Upper lobe of left lung (tissue), 6 donors: ENCODE measurements around the gene MXRA7. TPM values are rescaled to one million over a fixed set of nuclear protein-coding genes. Genes with fewer than 3 reads are reported as not detected.

Source experiments
- ATAC-seq, 2 donors: fragments of 200-7000 bp; cut with Tn5 transposase; one replicate each; pipeline ENCODE4 v1.9.1; 2022; ENCODE audit warnings: mild to moderate bottlenecking in 2 of 2, moderate library complexity in 2 of 2; ENCODE audit not compliant: low FRiP score in 2 of 2
- DNase-seq, 2 donors: peaks; one replicate each; pipeline ENCODE4 v3.0.0-alpha.2; 2019 to 2020
- H3K27ac ChIP-seq, 4 donors: fragments of 200-600 bp; sonication (generic); one replicate each; pipeline ENCODE4 v1.5.1; 2016 to 2019
- H3K27me3 ChIP-seq, 4 donors: fragments of 200-600 bp; sonication (generic); one replicate each; pipeline ENCODE4 v1.5.1; 2017 to 2019
- H3K36me3 ChIP-seq, 4 donors: fragments of 200-600 bp; sonication (generic); one replicate each; pipeline ENCODE4 v1.5.1; 2016 to 2019
- H3K4me1 ChIP-seq, 4 donors: fragments of 200-600 bp; sonication (generic); one replicate each; pipeline ENCODE4 v1.5.1; 2018 to 2019
- H3K4me3 ChIP-seq, 4 donors: fragments of 200-600 bp; sonication (generic); one replicate each; pipeline ENCODE4 v1.5.1; 2017 to 2019; ENCODE audit warnings: mild to moderate bottlenecking in 2 of 4, moderate library complexity in 1 of 4
- H3K9me3 ChIP-seq, 4 donors: fragments of 200-600 bp; sonication (generic); one replicate each; pipeline ENCODE4 v1.5.1; 2018 to 2019
- EP300 ChIP-seq, 4 donors: sonication (generic); formaldehyde crosslinking; IDR thresholded peaks; one replicate each; pipeline ENCODE4 v1.5.1; 2017; ENCODE audit warnings: antibody characterized with exemption in 4 of 4, control low read depth in 2 of 4
- POLR2A ChIP-seq, 4 donors: fragments of 450-650 bp; IDR thresholded peaks; one replicate each; pipeline ENCODE4 v1.5.1; 2016 to 2017; ENCODE audit warnings: antibody characterized with exemption in 4 of 4, mild to moderate bottlenecking in 2 of 4
- POLR2AphosphoS5 ChIP-seq, 2 donors: sonication (generic); formaldehyde crosslinking; IDR thresholded peaks; one replicate each; pipeline ENCODE4 v1.5.1; 2017; ENCODE audit warnings: antibody characterized with exemption in 2 of 2
- WGBS, 2 donors: methylation state at CpG; one replicate each; pipeline ENCODE4 v1.1.5; 2017 to 2018; 5-methylcytosine and 5-hydroxymethylcytosine counted together
- total RNA-seq, 6 donors: library from RNA; depleted of rRNA in 4 of 6; stranded (reverse); fragments of >200 nt in 4 of 6; gene quantifications; one replicate each; pipeline versions ENCODE4 v1.1.0 to v1.2.1, GENCODE V29; 2016 to 2021
- TF ChIP-seq, protein P1 (sequence below), 6 experiments: fragments of 450-650 bp in 4 of 6; fragments of 200-600 bp in 2 of 6; sonication (generic) in 2 of 6; IDR thresholded peaks; one replicate each; pipeline ENCODE4 v1.5.1; 2016 to 2019; ENCODE audit warnings: antibody characterized with exemption in 6 of 6
- donor health status: DM: no; HTN: no; CAD: no; lungs with moderate emphysema.
- donor health status: DM: no; HTN: yes; CAD: no; lungs with severe emphysema.

The MXRA7 gene
- 100 to 1,000 TPM in 1 of 6 donors, 10 to 100 TPM in 5; 21.0 to 147 (median 73.5) TPM for total RNA-seq

GRCh38 chr17:76710863-76711611 lies at the start of gene MXRA7:
MXRA7 (minus strand) TSS chr17:76710965; CDS start chr17:76710946, 19 bp downstream.
- 19 to 20% methylated on average over 9 to 14 of the region's 56 CpGs for WGBS, 2 donors
- peak; percentile 69 to 95 for DNase-seq

DNA sequence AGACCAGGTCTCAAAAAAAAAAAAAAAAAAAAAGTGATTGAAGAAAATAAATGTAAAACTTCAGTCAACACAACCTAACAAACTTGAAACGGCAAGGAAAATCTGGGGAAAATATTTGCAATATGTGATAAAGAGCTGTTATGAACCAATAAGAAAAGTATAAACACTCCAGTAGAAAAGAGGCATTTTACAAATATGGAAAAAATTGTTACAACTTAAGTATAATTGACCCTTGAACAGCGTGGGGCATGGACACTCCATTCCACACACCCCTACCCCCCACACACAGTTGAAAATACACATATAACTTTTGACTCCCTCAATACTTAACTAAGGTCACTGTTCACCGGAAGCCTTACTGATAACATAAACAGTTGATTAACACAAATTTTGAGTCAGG lies 47.8 kb upstream of the MXRA7 start:
- no peaks in the 10 kb centered on the region for H3K27me3 ChIP-seq
- no peak overlapping the region for H3K27ac ChIP-seq
- H3K4me3 ChIP-seq, result no peak overlapping the region
- TF ChIP-seq POLR2A (IDR thresholded peaks at IDR 0.05) (no peak), EP300 (IDR thresholded peaks at IDR 0.05) (no peak), POLR2AphosphoS5 (IDR thresholded peaks at IDR 0.05) (no peak)
- TF ChIP-seq, protein P1, sequence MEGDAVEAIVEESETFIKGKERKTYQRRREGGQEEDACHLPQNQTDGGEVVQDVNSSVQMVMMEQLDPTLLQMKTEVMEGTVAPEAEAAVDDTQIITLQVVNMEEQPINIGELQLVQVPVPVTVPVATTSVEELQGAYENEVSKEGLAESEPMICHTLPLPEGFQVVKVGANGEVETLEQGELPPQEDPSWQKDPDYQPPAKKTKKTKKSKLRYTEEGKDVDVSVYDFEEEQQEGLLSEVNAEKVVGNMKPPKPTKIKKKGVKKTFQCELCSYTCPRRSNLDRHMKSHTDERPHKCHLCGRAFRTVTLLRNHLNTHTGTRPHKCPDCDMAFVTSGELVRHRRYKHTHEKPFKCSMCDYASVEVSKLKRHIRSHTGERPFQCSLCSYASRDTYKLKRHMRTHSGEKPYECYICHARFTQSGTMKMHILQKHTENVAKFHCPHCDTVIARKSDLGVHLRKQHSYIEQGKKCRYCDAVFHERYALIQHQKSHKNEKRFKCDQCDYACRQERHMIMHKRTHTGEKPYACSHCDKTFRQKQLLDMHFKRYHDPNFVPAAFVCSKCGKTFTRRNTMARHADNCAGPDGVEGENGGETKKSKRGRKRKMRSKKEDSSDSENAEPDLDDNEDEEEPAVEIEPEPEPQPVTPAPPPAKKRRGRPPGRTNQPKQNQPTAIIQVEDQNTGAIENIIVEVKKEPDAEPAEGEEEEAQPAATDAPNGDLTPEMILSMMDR (IDR thresholded peaks at IDR 0.05), result no peak
- H3K36me3 ChIP-seq, result peaks cover 0 to 59% (median 30%) of the 10 kb centered on the region in 4 donors
- no peak for DNase-seq
- 95 to 96% methylated on average over 3 of the region's 3 CpGs for WGBS, 2 donors
- peaks cover 0 to 4% (median 0%) of the 10 kb centered on the region in 4 donors for H3K4me1 ChIP-seq
- no peaks in the 10 kb centered on the region for H3K9me3 ChIP-seq
- ATAC-seq, result no peak

More at GRCh38 chr17:76710863-76711611, at the start of gene MXRA7:
- no peaks in the 10 kb centered on the region for H3K9me3 ChIP-seq
- peaks cover 0 to 29% (median 13%) of the 10 kb centered on the region in 4 donors for H3K36me3 ChIP-seq
- no peaks in the 10 kb centered on the region for H3K27me3 ChIP-seq
- H3K4me1 ChIP-seq, result peaks cover 34 to 57% (median 47%) of the 10 kb centered on the region in 4 donors
- peak; percentile 75 to 76 for ATAC-seq
- peak within 1 kb of the TSS; percentile 83 to 94 (median 84) for H3K27ac ChIP-seq
- peak within 1 kb of the TSS; percentile 66 to 86 (median 78) for H3K4me3 ChIP-seq
- TF ChIP-seq, protein P1 (IDR thresholded peaks at IDR 0.05), result no peak
- TF ChIP-seq POLR2A (IDR thresholded peaks at IDR 0.05) (peak in 1 of 4 donors; percentile 22), POLR2AphosphoS5 (IDR thresholded peaks at IDR 0.05) (peak in 1 of 2 donors; percentile 55)

- DNase-seq, result no peak
- Histone ChIP-seq H3K36me3 (peaks cover 0 to 63% (median 30%) of the 10 kb centered on the region in 4 donors), H3K9me3 (no peaks in the 10 kb centered on the region), H3K4me3 (no peak overlapping the region), H3K27me3 (no peaks in the 10 kb centered on the region), H3K4me1 (peaks cover 0 to 8% (median 0%) of the 10 kb centered on the region in 4 donors), H3K27ac (no peak overlapping the region)
- TF ChIP-seq POLR2A (IDR thresholded peaks at IDR 0.05), result no peak
- no peak for TF ChIP-seq POLR2AphosphoS5 (IDR thresholded peaks at IDR 0.05)
- TF ChIP-seq EP300 (IDR thresholded peaks at IDR 0.05), result no peak
- TF ChIP-seq, protein P1 (IDR thresholded peaks at IDR 0.05), result no peak
- no peak for ATAC-seq
- WGBS, 2 donors, result 93 to 97% methylated on average over 5 of the region's 5 CpGs
These were observed 46.5 kb upstream of the MXRA7 start for GRCh38 chr17:76757256-76757655.

GRCh38 chr17:76755285-76755684 lies 44.5 kb upstream of the MXRA7 start:
- no peak for ATAC-seq
- H3K36me3 ChIP-seq, result peaks cover 0 to 57% (median 27%) of the 10 kb centered on the region in 4 donors
- TF ChIP-seq, protein P1 (IDR thresholded peaks at IDR 0.05), result no peak
- TF ChIP-seq EP300 (IDR thresholded peaks at IDR 0.05) (no peak), POLR2AphosphoS5 (IDR thresholded peaks at IDR 0.05) (no peak), POLR2A (IDR thresholded peaks at IDR 0.05) (no peak)

More at GRCh38 chr17:76755285-76755684, 44.5 kb upstream of the MXRA7 start:
- Histone ChIP-seq H3K27me3 (no peaks in the 10 kb centered on the region), H3K4me3 (no peak overlapping the region), H3K4me1 (peaks cover 0 to 8% (median 0%) of the 10 kb centered on the region in 4 donors), H3K27ac (no peak overlapping the region), H3K9me3 (no peaks in the 10 kb centered on the region)
- 96 to 100% methylated on average over 2 of the region's 2 CpGs for WGBS, 2 donors
- DNase-seq, result no peak
